Activated T-cell treated with anti-CD3 and anti-CD28 coated beads, Interleukin-2, amount 50 U/mL, for 4 hours (primary cell): ENCODE results near the gene SSC5D. TPM values are rescaled to one million over a fixed set of nuclear protein-coding genes. Genes with fewer than 3 reads are reported as not detected.

Source experiments
- ATAC-seq, 2 donors: fragments of 200-7000 bp; cut with Tn5 transposase; one replicate each; pipeline ENCODE4 v1.10.0; 2021
- DNase-seq: peaks from one replicate; pipeline ENCODE4 v3.0.0-alpha.2; 2020
- H3K27me3 Mint-ChIP-seq: one replicate; pipeline ENCODE4 v1.8.0; 2021; ENCODE audit warnings: low read depth, mixed read lengths
- H3K36me3 Mint-ChIP-seq: one replicate; pipeline ENCODE4 v1.8.0; 2022; ENCODE audit warnings: mixed read lengths; ENCODE audit not compliant: insufficient read depth
- H3K4me1 Mint-ChIP-seq: one replicate; pipeline ENCODE4 v1.8.0; 2021; ENCODE audit warnings: low read depth, mixed read lengths
- H3K4me3 Mint-ChIP-seq: one replicate; pipeline ENCODE4 v1.8.0; 2021; ENCODE audit warnings: mild to moderate bottlenecking, moderate library complexity, mixed read lengths
- H3K9me3 Mint-ChIP-seq: one replicate; pipeline ENCODE4 v1.8.0; 2021; ENCODE audit warnings: mixed read lengths
- total RNA-seq, 3 donors: library from RNA; stranded (reverse); gene quantifications; one replicate each; pipeline ENCODE4 v1.2.1, GENCODE V29; 2021

Gene SSC5D
- total RNA-seq, 3 donors from 2014 or later = 0.29 to 0.66 (median 0.38) TPM

- DNase-seq (no peak), ATAC-seq (no peak)
- Mint-ChIP-seq H3K4me1 (no peaks in the 10 kb centered on the region), H3K9me3 (no peaks in the 10 kb centered on the region), H3K36me3 (no peaks in the 10 kb centered on the region), H3K27me3 (no peaks in the 10 kb centered on the region), H3K4me3 (no peak overlapping the region)
Observed at GRCh38 chr19:55535965-55536350, 47.7 kb downstream of the SSC5D start.

GRCh38 chr19:55536366-55536765 is 48.1 kb downstream of the SSC5D start:
- H3K9me3 Mint-ChIP-seq = no peaks in the 10 kb centered on the region

GRCh38 chr19:55536951-55537740 is 48.9 kb downstream of the SSC5D start, which contains the start of gene SBK2:
TSS of gene SBK2 (minus strand) at chr19:55537133. CDS start at chr19:55536294, 839 bp downstream.
- Mint-ChIP-seq H3K27me3 (no peaks in the 10 kb centered on the region), H3K9me3 (no peaks in the 10 kb centered on the region), H3K4me3 (no peak within 1 kb of the TSS), H3K36me3 (no peaks in the 10 kb centered on the region), H3K4me1 (no peaks in the 10 kb centered on the region)
- DNase-seq = no peak
- ATAC-seq = no peak

More at GRCh38 chr19:55536366-55536765, 48.1 kb downstream of the SSC5D start:
- Mint-ChIP-seq H3K27me3 (no peaks in the 10 kb centered on the region), H3K36me3 (no peaks in the 10 kb centered on the region), H3K4me3 (no peak overlapping the region), H3K4me1 (no peaks in the 10 kb centered on the region)
- DNase-seq (no peak), ATAC-seq (no peak)

GRCh38 chr19:55537741-55538111 is 49.5 kb downstream of the SSC5D start:
- Mint-ChIP-seq H3K36me3 (no peaks in the 10 kb centered on the region), H3K27me3 (no peaks in the 10 kb centered on the region), H3K9me3 (no peaks in the 10 kb centered on the region), H3K4me1 (no peaks in the 10 kb centered on the region), H3K4me3 (no peak overlapping the region)
- ATAC-seq (no peak), DNase-seq (no peak)

- Mint-ChIP-seq H3K9me3 (no peaks in the 10 kb centered on the region), H3K4me3 (no peak overlapping the region), H3K36me3 (no peaks in the 10 kb centered on the region), H3K27me3 (no peaks in the 10 kb centered on the region), H3K4me1 (no peaks in the 10 kb centered on the region)
- no peak for ATAC-seq
- no peak for DNase-seq
Observed at GRCh38 chr19:55538132-55538531, 49.9 kb downstream of the SSC5D start.

- no peaks in the 10 kb centered on the region for H3K36me3 Mint-ChIP-seq
- no peak overlapping the region for H3K4me3 Mint-ChIP-seq
Observed at GRCh38 chr19:55539090-55539984, 51.1 kb downstream of the SSC5D start.

GRCh38 chr19:55540619-55541018 is 52.4 kb downstream of the SSC5D start:
- DNase-seq (no peak), ATAC-seq (no peak)
- Mint-ChIP-seq H3K27me3 (peaks cover 6% of the 10 kb centered on the region), H3K9me3 (no peaks in the 10 kb centered on the region), H3K36me3 (no peaks in the 10 kb centered on the region), H3K4me3 (no peak overlapping the region), H3K4me1 (no peaks in the 10 kb centered on the region)

More at GRCh38 chr19:55539090-55539984, 51.1 kb downstream of the SSC5D start:
- no peaks in the 10 kb centered on the region for H3K4me1 Mint-ChIP-seq
- no peaks in the 10 kb centered on the region for H3K9me3 Mint-ChIP-seq
- no peaks in the 10 kb centered on the region for H3K27me3 Mint-ChIP-seq
- ATAC-seq = no peak
- DNase-seq = no peak

GRCh38 chr19:55541091-55541490 is 52.9 kb downstream of the SSC5D start:
- no peaks in the 10 kb centered on the region for H3K9me3 Mint-ChIP-seq
- no peaks in the 10 kb centered on the region for H3K4me1 Mint-ChIP-seq
- DNase-seq (no peak), ATAC-seq (no peak)
- no peak overlapping the region for H3K4me3 Mint-ChIP-seq
- H3K27me3 Mint-ChIP-seq = peaks cover 10% of the 10 kb centered on the region
- no peaks in the 10 kb centered on the region for H3K36me3 Mint-ChIP-seq

GRCh38 chr19:55542292-55542855 is 54.1 kb downstream of the SSC5D start:
- Mint-ChIP-seq H3K9me3 (no peaks in the 10 kb centered on the region), H3K27me3 (peaks cover 15% of the 10 kb centered on the region), H3K4me3 (no peak overlapping the region), H3K4me1 (no peaks in the 10 kb centered on the region), H3K36me3 (no peaks in the 10 kb centered on the region)
- no peak for DNase-seq
- no peak for ATAC-seq

GRCh38 chr19:55543567-55543966 is 55.3 kb downstream of the SSC5D start:
- Mint-ChIP-seq H3K27me3 (peaks cover 24% of the 10 kb centered on the region), H3K36me3 (no peaks in the 10 kb centered on the region), H3K4me1 (no peaks in the 10 kb centered on the region), H3K9me3 (no peaks in the 10 kb centered on the region), H3K4me3 (no peak overlapping the region)
- DNase-seq (no peak), ATAC-seq (no peak)

GRCh38 chr19:55544014-55544413 is 55.8 kb downstream of the SSC5D start:
- DNase-seq (no peak), ATAC-seq (no peak)
- Mint-ChIP-seq H3K4me3 (no peak overlapping the region), H3K36me3 (no peaks in the 10 kb centered on the region), H3K9me3 (no peaks in the 10 kb centered on the region), H3K27me3 (peaks cover 25% of the 10 kb centered on the region), H3K4me1 (no peaks in the 10 kb centered on the region)

GRCh38 chr19:55544776-55545439 is 56.7 kb downstream of the SSC5D start:
- Mint-ChIP-seq H3K36me3 (no peaks in the 10 kb centered on the region), H3K4me1 (no peaks in the 10 kb centered on the region), H3K4me3 (no peak overlapping the region), H3K9me3 (no peaks in the 10 kb centered on the region), H3K27me3 (peaks cover 28% of the 10 kb centered on the region)
- DNase-seq (no peak), ATAC-seq (no peak)

- Mint-ChIP-seq H3K9me3 (no peaks in the 10 kb centered on the region), H3K36me3 (no peaks in the 10 kb centered on the region), H3K4me3 (no peak within 1 kb of the TSS), H3K27me3 (peaks cover 28% of the 10 kb centered on the region), H3K4me1 (no peaks in the 10 kb centered on the region)
- DNase-seq = no peak
- ATAC-seq = no peak
Observed at GRCh38 chr19:55545443-55545842, 57.2 kb downstream of the SSC5D start, which contains the start of gene SBK3. TSS of gene SBK3 (minus strand) at chr19:55545543. CDS start at chr19:55545543, 0 bp downstream.

GRCh38 chr19:55546011-55546410 is 57.8 kb downstream of the SSC5D start:
- Mint-ChIP-seq H3K4me3 (no peak overlapping the region), H3K9me3 (no peaks in the 10 kb centered on the region), H3K36me3 (no peaks in the 10 kb centered on the region), H3K27me3 (peaks cover 28% of the 10 kb centered on the region), H3K4me1 (no peaks in the 10 kb centered on the region)
- ATAC-seq (no peak), DNase-seq (no peak)
